ENCODE results near the gene LRIG3. TPM values are rescaled to one million over a fixed set of nuclear protein-coding genes. Genes with fewer than 3 reads are reported as not detected.

Gene LRIG3
- polyA plus RNA-seq, 3 donors, result not detected

DNA sequence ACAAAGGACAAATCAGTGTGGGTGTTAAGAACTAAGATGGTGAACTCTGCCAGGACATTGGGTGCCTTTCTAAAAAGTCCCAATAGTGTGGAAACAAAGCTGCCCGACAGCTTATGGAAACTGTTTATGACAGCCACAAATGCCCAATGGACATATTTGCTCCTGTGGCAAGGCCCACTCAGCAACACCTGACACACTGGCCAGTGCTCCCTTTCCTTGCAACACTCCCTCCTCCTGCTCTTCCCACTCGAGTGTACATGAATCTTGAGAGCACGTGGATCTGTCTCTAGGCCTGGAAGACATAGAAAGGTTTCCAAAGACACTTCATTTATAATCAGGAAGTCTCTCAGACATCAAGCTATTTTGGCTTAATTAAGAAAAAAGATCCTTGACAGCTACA, 14.2 kb upstream of the LRIG3 start:
- H3K9me3 Mint-ChIP-seq, result peaks cover 0 to 5% (median 2%) of the 10 kb centered on the region in 7 donors
- intact Hi-C loops (cut with micrococcal nuclease), result no loop called here

GRCh38 chr12:58932806-58933681, 12.7 kb upstream of the LRIG3 start:
- Histone ChIP-seq H4K20me1 (ENCODE audit: insufficient read depth, low read length) (no peaks in the 10 kb centered on the region), H3K27ac (ENCODE audit: low read depth in 1 of 2, low read length in 2 of 2) (no peak overlapping the region), H3K27me3 (ENCODE audit: control insufficient read depth in 2 of 2, insufficient read depth in 2 of 2, low read length in 2 of 2) (no peaks in the 10 kb centered on the region), H3K4me3 (replicated peaks in 1 of 3; ENCODE audit: low read depth in 2 of 3, low read length in 3 of 3) (no peak overlapping the region), H3K9me3 (replicated peaks in 1 of 2; ENCODE audit: control insufficient read depth in 1 of 2, insufficient read depth in 1 of 2, low read length in 2 of 2) (no peaks in the 10 kb centered on the region), H3K4me2 (replicated peaks; ENCODE audit: extremely low read depth, low read length, poor library complexity, severe bottlenecking) (no peak overlapping the region), H3K9ac (ENCODE audit: insufficient read depth, low read length, poor library complexity, severe bottlenecking) (no peak overlapping the region), H3K4me1 (ENCODE audit: control insufficient read depth in 1 of 2, insufficient read depth in 2 of 2, low read length in 2 of 2) (no peaks in the 10 kb centered on the region), H3K36me3 (replicated peaks in 1 of 2; ENCODE audit: control insufficient read depth in 1 of 2, insufficient read depth in 2 of 2, low read length in 2 of 2) (no peaks in the 10 kb centered on the region), H2AFZ (ENCODE audit: insufficient read depth, low read depth, low read length, poor library complexity, severe bottlenecking) (no peak overlapping the region), H3K79me2 (ENCODE audit: insufficient read depth, low read length) (no peaks in the 10 kb centered on the region)
- Mint-ChIP-seq H3K27ac (no peak overlapping the region), H3K4me1 (no peaks in the 10 kb centered on the region), H3K36me3 (no peaks in the 10 kb centered on the region), H3K27me3 (ENCODE audit: low read depth in 3 of 3) (peaks cover 0 to 2% (median 2%) of the 10 kb centered on the region in 3 donors), H3K9me3 (peaks cover 0 to 3% (median 2%) of the 10 kb centered on the region in 7 donors), H3K4me3 (no peak overlapping the region)
- TF ChIP-seq, protein P1, sequence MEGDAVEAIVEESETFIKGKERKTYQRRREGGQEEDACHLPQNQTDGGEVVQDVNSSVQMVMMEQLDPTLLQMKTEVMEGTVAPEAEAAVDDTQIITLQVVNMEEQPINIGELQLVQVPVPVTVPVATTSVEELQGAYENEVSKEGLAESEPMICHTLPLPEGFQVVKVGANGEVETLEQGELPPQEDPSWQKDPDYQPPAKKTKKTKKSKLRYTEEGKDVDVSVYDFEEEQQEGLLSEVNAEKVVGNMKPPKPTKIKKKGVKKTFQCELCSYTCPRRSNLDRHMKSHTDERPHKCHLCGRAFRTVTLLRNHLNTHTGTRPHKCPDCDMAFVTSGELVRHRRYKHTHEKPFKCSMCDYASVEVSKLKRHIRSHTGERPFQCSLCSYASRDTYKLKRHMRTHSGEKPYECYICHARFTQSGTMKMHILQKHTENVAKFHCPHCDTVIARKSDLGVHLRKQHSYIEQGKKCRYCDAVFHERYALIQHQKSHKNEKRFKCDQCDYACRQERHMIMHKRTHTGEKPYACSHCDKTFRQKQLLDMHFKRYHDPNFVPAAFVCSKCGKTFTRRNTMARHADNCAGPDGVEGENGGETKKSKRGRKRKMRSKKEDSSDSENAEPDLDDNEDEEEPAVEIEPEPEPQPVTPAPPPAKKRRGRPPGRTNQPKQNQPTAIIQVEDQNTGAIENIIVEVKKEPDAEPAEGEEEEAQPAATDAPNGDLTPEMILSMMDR (IDR thresholded peaks at IDR 0.05), result no peak
- intact Hi-C loops (cut with micrococcal nuclease), result no loop called here
- WGBS (ENCODE audit: insufficient coverage), result 100% methylated on average over 2 of the region's 8 CpGs
- DNase-seq, result no peak

More for the DNA sequence above, 14.2 kb upstream of the LRIG3 start:
- H3K79me2 ChIP-seq (ENCODE audit: insufficient read depth, low read length), result no peaks in the 10 kb centered on the region
- DNase-seq, result no peak
- no peaks in the 10 kb centered on the region for H4K20me1 ChIP-seq (ENCODE audit: insufficient read depth, low read length)
- Mint-ChIP-seq H3K4me1 (no peaks in the 10 kb centered on the region), H3K27ac (no peak overlapping the region), H3K27me3 (ENCODE audit: low read depth in 3 of 3) (peaks cover 0 to 4% (median 2%) of the 10 kb centered on the region in 3 donors), H3K36me3 (no peaks in the 10 kb centered on the region), H3K4me3 (no peak overlapping the region)
- H3K4me1 ChIP-seq (ENCODE audit: control insufficient read depth in 1 of 2, insufficient read depth in 2 of 2, low read length in 2 of 2), result no peaks in the 10 kb centered on the region
- H3K9ac ChIP-seq (ENCODE audit: insufficient read depth, low read length, poor library complexity, severe bottlenecking), result no peak overlapping the region
- WGBS (ENCODE audit: insufficient coverage), result 82% methylated on average over 2 of the region's 3 CpGs
- TF ChIP-seq, protein P1 (IDR thresholded peaks at IDR 0.05), result no peak
- H3K4me3 ChIP-seq (replicated peaks in 1 of 3; ENCODE audit: low read depth in 2 of 3, low read length in 3 of 3), result no peak overlapping the region
- no peaks in the 10 kb centered on the region for H3K9me3 ChIP-seq (replicated peaks in 1 of 2; ENCODE audit: control insufficient read depth in 1 of 2, insufficient read depth in 1 of 2, low read length in 2 of 2)
- no peaks in the 10 kb centered on the region for H3K36me3 ChIP-seq (replicated peaks in 1 of 2; ENCODE audit: control insufficient read depth in 1 of 2, insufficient read depth in 2 of 2, low read length in 2 of 2)
- H2AFZ ChIP-seq (ENCODE audit: insufficient read depth, low read depth, low read length, poor library complexity, severe bottlenecking), result no peak overlapping the region
- no peak overlapping the region for H3K4me2 ChIP-seq (replicated peaks; ENCODE audit: extremely low read depth, low read length, poor library complexity, severe bottlenecking)
- no peaks in the 10 kb centered on the region for H3K27me3 ChIP-seq (ENCODE audit: control insufficient read depth in 2 of 2, insufficient read depth in 2 of 2, low read length in 2 of 2)
- H3K27ac ChIP-seq (ENCODE audit: low read depth in 1 of 2, low read length in 2 of 2), result no peak overlapping the region
